HepG2 (cell line): ENCODE data around the gene PLEKHG4. TPM values are rescaled to one million over a fixed set of nuclear protein-coding genes. Genes with fewer than 3 reads are reported as not detected.

Source experiments
- ATAC-seq: fragments of 200-7000 bp; cut with Tn5 transposase; 3 replicates; pipeline ENCODE4 v1.9.1; 2020; ENCODE audit warnings: mild to moderate bottlenecking, moderate library complexity
- BruUV-seq: library from RNA; stranded (reverse); fragments of 400-500 nt; replicated peaks from 2 replicates; lab custom pipeline; 2021; lab: Mats Ljungman, UMichigan
- CTCF ChIA-PET: fragments of 300-600 bp; formaldehyde crosslinking; extraction: SDS; loops from one replicate; lab custom pipeline; 2021; ENCODE audit warnings: low total read pairs, inconsistent platforms, low intra/inter-chr PET ratio; lab: Yijun Ruan, JAX
- POLR2A ChIA-PET: fragments of 350-600 bp; sonication (Branson Sonifier 250); formaldehyde crosslinking; loops from one replicate; lab custom pipeline; 2020; ENCODE audit warnings: antibody characterized with exemption, inconsistent platforms; lab: Yijun Ruan, JAX
- DNase-seq: peaks from one replicate; pipeline ENCODE4 v3.0.0-alpha.2; 2015; ENCODE audit warnings: low spot score
- FAIRE-seq: peaks from 3 replicates; lab custom pipeline; 2011; peaks lifted over from hg19 to GRCh38; lab: Jason Lieb, UNC
- H2AFZ ChIP-seq: one replicate; pipeline ENCODE4 v1.6.1; 2011; ENCODE audit warnings: low read length, inconsistent platforms
- H3K27ac ChIP-seq: fragments of 300-600 bp; 3 replicates; pipeline ENCODE4 v1.8.0; 2011; ENCODE audit warnings: mixed run types, mild to moderate bottlenecking, mixed read lengths, low read length, inconsistent platforms; ENCODE audit not compliant: insufficient read depth; ENCODE audit errors: extremely low read length
- H3K27me3 ChIP-seq, 2 experiments: fragments of 200-600 bp in 1 of 2; 2 replicates in 1 of 2; 3 replicates in 1 of 2; pipeline versions ENCODE4 v1.6.0 to v1.8.0; 2011; ENCODE audit warnings: low read length in 2 of 2, mild to moderate bottlenecking in 2 of 2, moderate library complexity in 2 of 2, inconsistent platforms in 1 of 2; ENCODE audit not compliant: insufficient read depth in 2 of 2, control insufficient read depth in 1 of 2
- H3K36me3 ChIP-seq, 2 experiments: fragments of 200-600 bp in 1 of 2; replicated peaks in 1 of 2; 2 replicates in 1 of 2; 3 replicates in 1 of 2; pipeline versions ENCODE4 v1.5.1 to v1.8.0; 2011; ENCODE audit warnings: low read length in 2 of 2, inconsistent platforms in 1 of 2; ENCODE audit not compliant: insufficient read depth in 2 of 2, control insufficient read depth in 1 of 2
- H3K4me1 ChIP-seq: 2 replicates; pipeline ENCODE4 v1.5.1; 2012; ENCODE audit warnings: low read length, inconsistent platforms; ENCODE audit not compliant: insufficient read depth
- H3K4me2 ChIP-seq: 2 replicates; pipeline ENCODE4 v1.6.0; 2011; ENCODE audit warnings: low read depth, low read length, inconsistent platforms
- H3K4me3 ChIP-seq, 3 experiments: fragments of 200-600 bp in 1 of 3; sonication (generic), shearing (Covaris generic) in 1 of 3; replicated peaks in 1 of 3; 2 replicates each; pipeline ENCODE4 v1.5.1; 2011 to 2016; ENCODE audit warnings: low read length in 3 of 3, inconsistent platforms in 2 of 3, low read depth in 2 of 3, mild to moderate bottlenecking in 2 of 3, control low read depth in 1 of 3, mixed read lengths in 1 of 3; ENCODE audit not compliant: insufficient read depth in 1 of 3
- H3K79me2 ChIP-seq: one replicate; pipeline ENCODE4 v1.6.1; 2011; ENCODE audit warnings: low read length, inconsistent platforms; ENCODE audit not compliant: insufficient read depth
- H3K9ac ChIP-seq: 2 replicates; pipeline ENCODE4 v1.6.0; 2011; ENCODE audit warnings: mild to moderate bottlenecking, low read depth, low read length, inconsistent platforms; ENCODE audit not compliant: insufficient read depth
- H3K9me3 ChIP-seq: 2 replicates; pipeline ENCODE4 v1.5.1; 2012; ENCODE audit warnings: mild to moderate bottlenecking, low read length
- H4K20me1 ChIP-seq: 2 replicates; pipeline ENCODE4 v1.6.0; 2011; ENCODE audit warnings: inconsistent platforms, mild to moderate bottlenecking, low read length, moderate library complexity; ENCODE audit not compliant: insufficient read depth
- CAMTA2 ChIP-seq: sonication (generic); formaldehyde crosslinking; IDR thresholded peaks from 2 replicates; pipeline ENCODE4 v1.4.0; 2020; ENCODE audit warnings: mild to moderate bottlenecking, missing genetic modification reagents, borderline replicate concordance
- FOXA1 ChIP-seq, 2 experiments: fragments of 450-650 bp in 1 of 2; sonication (generic) in 1 of 2; formaldehyde crosslinking in 1 of 2; IDR thresholded peaks; 2 replicates each; pipeline versions ENCODE4 v1.4.0 to v1.6.1; 2016 to 2020; ENCODE audit warnings: missing genetic modification reagents in 1 of 2
- GZF1 ChIP-seq: sonication (generic); formaldehyde crosslinking; IDR thresholded peaks from 2 replicates; pipeline ENCODE4 v1.5.1; 2020; ENCODE audit warnings: mild to moderate bottlenecking, missing genetic modification reagents
- POLR2AphosphoS2 ChIP-seq: IDR thresholded peaks from 2 replicates; pipeline ENCODE4 v1.6.1; 2011; ENCODE audit warnings: low read depth, low read length, improper control_type of control experiment
- ZNF749 ChIP-seq: sonication (generic); formaldehyde crosslinking; IDR thresholded peaks from 2 replicates; pipeline ENCODE4 v1.8.0; 2022; ENCODE audit warnings: mild to moderate bottlenecking, missing genetic modification reagents, moderate library complexity, borderline replicate concordance
- WGBS: methylation state at CpG from one replicate; pipeline ENCODE4 v1.1.6; 2017; ENCODE audit warnings: low lambda C conversion rate; 5-methylcytosine and 5-hydroxymethylcytosine counted together
- in situ Hi-C: cut with HindIII; loops from 2 replicates; pipeline ENCODE4 v1.10.0; 2017; ENCODE audit warnings: low pct_unique_long_range_greater_than_20kb; ENCODE audit not compliant: extremely low pct_ligation_motif_present
- intact Hi-C: fragments of 100-400 bp; cut with micrococcal nuclease; formaldehyde crosslinking; loops from one replicate; pipeline ENCODE4 v1.10.0; 2022; ENCODE audit not compliant: unreplicated experiment
- polyA plus RNA-seq, 8 experiments: library from polyadenylated mRNA; depleted of rRNA in 3 of 8; stranded (reverse) in 7 of 8; unstranded in 1 of 8; fragments of >200 nt; fragmentation: Illumina TruSeq in 4 of 8; extraction: Trizol in 4 of 8; gene quantifications; 2 replicates each; pipeline versions ENCODE4 v1.2.1 to v1.2.3, GENCODE V29; 2011 to 2016; ENCODE audit warnings: low read depth in 4 of 8, missing spikeins in 1 of 8, mixed read lengths in 1 of 8; ENCODE audit not compliant: insufficient read depth in 1 of 8
- total RNA-seq, 5 experiments: library from RNA; depleted of rRNA; stranded (reverse); fragments of >200 nt; fragmentation: Illumina TruSeq; extraction: Trizol; gene quantifications; 2 replicates each; pipeline ENCODE4 v1.2.3, GENCODE V29; 2016; ENCODE audit warnings: low read depth in 1 of 5
- TF ChIP-seq, protein P1 (sequence below): sonication (generic); formaldehyde crosslinking; IDR thresholded peaks from 2 replicates; pipeline ENCODE4 v1.4.0; 2020; ENCODE audit warnings: missing genetic modification reagents, mild to moderate bottlenecking, borderline replicate concordance
- TF ChIP-seq, protein P2 (sequence below): IDR thresholded peaks from 2 replicates; pipeline ENCODE4 v1.6.1; 2012; ENCODE audit warnings: inconsistent platforms
- TF ChIP-seq, protein P3 (sequence below): sonication (generic); formaldehyde crosslinking; IDR thresholded peaks from 2 replicates; pipeline ENCODE4 v1.8.0; 2022; ENCODE audit warnings: mild to moderate bottlenecking, missing genetic modification reagents; ENCODE audit not compliant: insufficient replicate concordance
- TF ChIP-seq, protein P4 (sequence below): sonication (generic); formaldehyde crosslinking; conservative IDR thresholded peaks from 2 replicates; pipeline ENCODE4 v1.5.0; 2020; ENCODE audit warnings: missing genetic modification reagents

PLEKHG4 gene
- total and polyA plus RNA-seq, 2 of the 13 experiments (the other 11 are each of a cell fraction or from before 2014, with no cell fraction given): 7.1 to 13.6 TPM

DNA sequence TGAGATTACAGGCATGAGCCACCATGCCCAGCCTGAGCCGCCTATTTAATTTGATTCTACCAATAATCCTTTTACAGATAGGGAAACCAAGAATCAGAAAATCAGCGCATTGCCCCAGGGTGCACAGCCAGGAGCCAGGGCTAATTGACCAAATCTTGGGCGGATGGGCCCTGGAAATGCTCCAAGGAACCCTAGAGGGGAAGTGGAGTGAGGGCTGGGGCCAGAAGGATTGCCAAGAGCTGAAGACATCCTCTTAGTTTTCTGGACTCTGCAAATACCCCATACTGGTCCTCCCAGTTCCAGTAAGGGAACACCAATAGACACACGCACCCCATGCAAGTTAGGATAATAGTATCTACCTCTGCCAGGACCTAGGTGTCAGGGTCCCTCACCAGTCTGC is 35.9 kb upstream of the PLEKHG4 start:
- Histone ChIP-seq H3K9me3 (no peaks in the 10 kb centered on the region), H2AFZ (no peak overlapping the region), H3K4me3 (no peak overlapping the region), H3K27me3 (peaks cover 0 to under 1% of the 10 kb centered on the region in 2 experiments; a peak in 1 of 5 replicates), H3K4me2 (no peak overlapping the region), H3K27ac (no peak overlapping the region), H3K79me2 (no peaks in the 10 kb centered on the region), H3K4me1 (peaks cover 51% of the 10 kb centered on the region), H3K36me3 (peaks cover 9 to 15% of the 10 kb centered on the region in 2 experiments), H4K20me1 (no peaks in the 10 kb centered on the region), H3K9ac (no peak overlapping the region)
- DNase-seq (no peak), ATAC-seq (no peak), FAIRE-seq (no peak)
- POLR2A ChIA-PET: no interaction called here
- WGBS: 100% methylated on average over 4 of the region's 4 CpGs
- CTCF ChIA-PET: no interaction called here
- intact Hi-C loops: no loop called here
- BruUV-seq: no TSS peak
- in situ Hi-C loops: no loop called here
- TF ChIP-seq, protein P1, sequence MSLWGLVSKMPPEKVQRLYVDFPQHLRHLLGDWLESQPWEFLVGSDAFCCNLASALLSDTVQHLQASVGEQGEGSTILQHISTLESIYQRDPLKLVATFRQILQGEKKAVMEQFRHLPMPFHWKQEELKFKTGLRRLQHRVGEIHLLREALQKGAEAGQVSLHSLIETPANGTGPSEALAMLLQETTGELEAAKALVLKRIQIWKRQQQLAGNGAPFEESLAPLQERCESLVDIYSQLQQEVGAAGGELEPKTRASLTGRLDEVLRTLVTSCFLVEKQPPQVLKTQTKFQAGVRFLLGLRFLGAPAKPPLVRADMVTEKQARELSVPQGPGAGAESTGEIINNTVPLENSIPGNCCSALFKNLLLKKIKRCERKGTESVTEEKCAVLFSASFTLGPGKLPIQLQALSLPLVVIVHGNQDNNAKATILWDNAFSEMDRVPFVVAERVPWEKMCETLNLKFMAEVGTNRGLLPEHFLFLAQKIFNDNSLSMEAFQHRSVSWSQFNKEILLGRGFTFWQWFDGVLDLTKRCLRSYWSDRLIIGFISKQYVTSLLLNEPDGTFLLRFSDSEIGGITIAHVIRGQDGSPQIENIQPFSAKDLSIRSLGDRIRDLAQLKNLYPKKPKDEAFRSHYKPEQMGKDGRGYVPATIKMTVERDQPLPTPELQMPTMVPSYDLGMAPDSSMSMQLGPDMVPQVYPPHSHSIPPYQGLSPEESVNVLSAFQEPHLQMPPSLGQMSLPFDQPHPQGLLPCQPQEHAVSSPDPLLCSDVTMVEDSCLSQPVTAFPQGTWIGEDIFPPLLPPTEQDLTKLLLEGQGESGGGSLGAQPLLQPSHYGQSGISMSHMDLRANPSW (CRISPR knock-in tag): no peak

DNA sequence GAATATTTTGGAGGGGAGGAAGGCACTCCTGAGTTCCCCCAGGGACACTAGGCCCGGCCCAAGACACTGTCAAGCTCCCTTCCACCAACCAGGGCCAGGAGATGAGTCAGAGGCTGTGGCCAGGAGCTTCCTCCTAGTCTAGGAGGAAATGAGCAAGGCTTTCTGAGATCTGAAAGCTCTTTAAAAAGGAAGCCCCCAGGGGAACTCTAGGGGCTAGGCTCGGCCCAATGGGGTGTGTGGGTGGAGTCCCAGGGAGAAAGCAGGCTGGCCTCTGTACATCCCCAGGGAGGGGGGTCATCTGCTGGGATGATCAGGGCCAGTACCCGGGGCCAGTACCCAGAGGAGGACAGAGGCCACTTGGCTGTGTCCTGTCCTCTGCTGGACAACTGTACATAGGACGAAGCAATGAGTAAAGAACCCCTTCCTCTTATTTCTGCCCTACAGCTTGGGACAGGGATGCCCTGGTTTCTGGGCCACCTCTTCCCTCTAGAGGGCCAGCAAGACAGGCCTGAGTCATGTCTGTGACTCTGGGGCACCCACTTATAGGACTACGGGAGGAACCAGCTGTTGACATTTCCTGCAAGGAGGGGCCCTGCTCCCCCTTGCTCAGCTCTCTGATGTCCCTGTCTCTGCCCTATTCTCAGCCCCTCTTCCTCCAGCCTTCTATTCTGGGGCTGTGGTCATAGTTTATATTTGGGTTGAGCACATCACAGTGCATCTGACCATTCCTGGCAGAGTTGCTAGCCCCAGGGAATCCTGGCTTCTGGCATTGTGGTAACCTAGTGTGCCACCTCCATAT is 34.7 kb upstream of the PLEKHG4 start:
- Histone ChIP-seq H3K79me2 (no peaks in the 10 kb centered on the region), H3K27ac (peak overlapping the region; percentile 73), H3K27me3 (peaks cover 0 to 11% of the 10 kb centered on the region in 2 experiments; a peak in 3 of 5 replicates), H2AFZ (no peak overlapping the region), H3K9me3 (no peaks in the 10 kb centered on the region), H3K4me3 (no peak overlapping the region), H3K36me3 (peaks cover 2 to 5% of the 10 kb centered on the region in 2 experiments; a peak in 3 of 5 replicates), H3K4me2 (no peak overlapping the region), H4K20me1 (no peaks in the 10 kb centered on the region), H3K9ac (no peak overlapping the region), H3K4me1 (peaks cover 62% of the 10 kb centered on the region)
- ChIA-PET CTCF (no interaction called here), POLR2A (interaction anchor here (4.5 to 6.1 kb wide), 2 partner anchors 12 to 18 kb away, joined by 24 to 71 read pairs; partner anchors contain the start of gene TMEM208)
- in situ Hi-C loops (no loop called here), intact Hi-C loops (no loop called here)
- ATAC-seq (no peak), FAIRE-seq (no peak), DNase-seq (no peak)
- WGBS: 84% methylated on average over 5 of the region's 5 CpGs
- no TSS peak for BruUV-seq
- TF ChIP-seq FOXA1 (IDR thresholded peaks at IDR 0.05): no peak
- peak; percentile 14; the same call in 1 of the 2 replicates for TF ChIP-seq FOXA1 (CRISPR knock-in tag; IDR thresholded peaks at IDR 0.05)
- TF ChIP-seq, protein P2, sequence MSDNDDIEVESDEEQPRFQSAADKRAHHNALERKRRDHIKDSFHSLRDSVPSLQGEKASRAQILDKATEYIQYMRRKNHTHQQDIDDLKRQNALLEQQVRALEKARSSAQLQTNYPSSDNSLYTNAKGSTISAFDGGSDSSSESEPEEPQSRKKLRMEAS: 0 out of 2 replicates have a peak, but pooled peaks have one; percentile 6
- TF ChIP-seq, protein P3, sequence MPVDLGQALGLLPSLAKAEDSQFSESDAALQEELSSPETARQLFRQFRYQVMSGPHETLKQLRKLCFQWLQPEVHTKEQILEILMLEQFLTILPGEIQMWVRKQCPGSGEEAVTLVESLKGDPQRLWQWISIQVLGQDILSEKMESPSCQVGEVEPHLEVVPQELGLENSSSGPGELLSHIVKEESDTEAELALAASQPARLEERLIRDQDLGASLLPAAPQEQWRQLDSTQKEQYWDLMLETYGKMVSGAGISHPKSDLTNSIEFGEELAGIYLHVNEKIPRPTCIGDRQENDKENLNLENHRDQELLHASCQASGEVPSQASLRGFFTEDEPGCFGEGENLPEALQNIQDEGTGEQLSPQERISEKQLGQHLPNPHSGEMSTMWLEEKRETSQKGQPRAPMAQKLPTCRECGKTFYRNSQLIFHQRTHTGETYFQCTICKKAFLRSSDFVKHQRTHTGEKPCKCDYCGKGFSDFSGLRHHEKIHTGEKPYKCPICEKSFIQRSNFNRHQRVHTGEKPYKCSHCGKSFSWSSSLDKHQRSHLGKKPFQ (CRISPR knock-in tag): no peak
- 0 out of 2 replicates have a peak, but pooled peaks have one; percentile 23 for TF ChIP-seq POLR2AphosphoS2
- no peak for TF ChIP-seq GZF1 (CRISPR knock-in tag)
- TF ChIP-seq ZNF749 (CRISPR knock-in tag): no peak
- TF ChIP-seq CAMTA2: no peak
- TF ChIP-seq, protein P4, sequence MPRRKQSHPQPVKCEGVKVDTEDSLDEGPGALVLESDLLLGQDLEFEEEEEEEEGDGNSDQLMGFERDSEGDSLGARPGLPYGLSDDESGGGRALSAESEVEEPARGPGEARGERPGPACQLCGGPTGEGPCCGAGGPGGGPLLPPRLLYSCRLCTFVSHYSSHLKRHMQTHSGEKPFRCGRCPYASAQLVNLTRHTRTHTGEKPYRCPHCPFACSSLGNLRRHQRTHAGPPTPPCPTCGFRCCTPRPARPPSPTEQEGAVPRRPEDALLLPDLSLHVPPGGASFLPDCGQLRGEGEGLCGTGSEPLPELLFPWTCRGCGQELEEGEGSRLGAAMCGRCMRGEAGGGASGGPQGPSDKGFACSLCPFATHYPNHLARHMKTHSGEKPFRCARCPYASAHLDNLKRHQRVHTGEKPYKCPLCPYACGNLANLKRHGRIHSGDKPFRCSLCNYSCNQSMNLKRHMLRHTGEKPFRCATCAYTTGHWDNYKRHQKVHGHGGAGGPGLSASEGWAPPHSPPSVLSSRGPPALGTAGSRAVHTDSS (CRISPR knock-in tag): no peak
